Cardiac muscle cell (in vitro differentiated cells and primary cell): Measurements from ENCODE around the gene PGA4. TPM values are rescaled to one million over a fixed set of nuclear protein-coding genes. Genes with fewer than 3 reads are reported as not detected.
"Not testable (repeated sequence)": the region's sequence is repeated elsewhere in the genome, so short reads cannot be mapped to it uniquely, and the experiment has no call there.

ENCODE experiments used
- DNase-seq, 2 donors: peaks; one replicate each; pipeline versions ENCODE4 v3.0.0 to v3.0.0-alpha.2; 2010 to 2017; ENCODE audit warnings: low read depth in 1 of 2, low spot score in 1 of 2
- H3K27ac ChIP-seq: fragments of 200-600 bp; sonication (generic); 2 replicates; pipeline ENCODE4 v1.5.1; 2016
- H3K27me3 ChIP-seq: fragments of 200-600 bp; sonication (generic); 2 replicates; pipeline ENCODE4 v1.6.0; 2016; ENCODE audit warnings: control low read depth
- H3K36me3 ChIP-seq: fragments of 200-600 bp; sonication (generic); 2 replicates; pipeline ENCODE4 v1.5.1; 2016; ENCODE audit warnings: control low read depth
- H3K4me1 ChIP-seq: fragments of 200-600 bp; sonication (generic); 2 replicates; pipeline ENCODE4 v1.8.1; 2017; ENCODE audit warnings: low read depth, mild to moderate bottlenecking, mixed run types
- H3K4me3 ChIP-seq: fragments of 200-600 bp; sonication (generic); 2 replicates; pipeline ENCODE4 v1.5.1; 2016; ENCODE audit warnings: mild to moderate bottlenecking
- H3K9me3 ChIP-seq: fragments of 200-600 bp; sonication (generic); 2 replicates; pipeline ENCODE4 v1.5.1; 2017; ENCODE audit warnings: low read depth, mild to moderate bottlenecking, control low read depth
- CTCF ChIP-seq: IDR thresholded peaks from 2 replicates; pipeline ENCODE4 v1.5.1; 2012; ENCODE audit warnings: low read depth, mild to moderate bottlenecking, low read length
- polyA plus RNA-seq: library from polyadenylated mRNA; unstranded; fragments of >200 nt; fragmentation: Nextera tagmentation; extraction: Ambion mirVana; gene quantifications from 2 replicates; pipeline ENCODE4 v1.2.1, GENCODE V29; 2016
- total RNA-seq: library from RNA; depleted of rRNA; stranded (reverse); fragments of >200 nt; gene quantifications from 2 replicates; pipeline ENCODE4 v1.2.3, GENCODE V29; 2016

PGA4 gene
- total and polyA plus RNA-seq, 2 experiments from 2014 or later: 0.48 to 1.2 TPM

- no peak for TF ChIP-seq CTCF
- Histone ChIP-seq H3K9me3 (no peaks in the 10 kb centered on the region), H3K36me3 (no peaks in the 10 kb centered on the region), H3K4me3 (no peak overlapping the region), H3K27me3 (no peaks in the 10 kb centered on the region), H3K4me1 (no peaks in the 10 kb centered on the region), H3K27ac (no peak overlapping the region)
- no peak for DNase-seq
Measured at GRCh38 chr11:61176446-61176845, 45.7 kb upstream of the PGA4 start.

- not testable (repeated sequence) for H3K4me1 ChIP-seq, H3K27me3 ChIP-seq, H3K36me3 ChIP-seq, H3K4me3 ChIP-seq, H3K9me3 ChIP-seq, H3K27ac ChIP-seq, DNase-seq
Measured at GRCh38 chr11:61180205-61180604, 41.9 kb upstream of the PGA4 start.

- H3K36me3 ChIP-seq: no peaks in the 10 kb centered on the region
- no peak for TF ChIP-seq CTCF
- H3K4me3 ChIP-seq: no peak overlapping the region
- H3K27me3 ChIP-seq: no peaks in the 10 kb centered on the region
- H3K27ac ChIP-seq: no peak overlapping the region
- H3K9me3 ChIP-seq: no peaks in the 10 kb centered on the region
- H3K4me1 ChIP-seq: no peaks in the 10 kb centered on the region
- no peak for DNase-seq
Measured at GRCh38 chr11:61181489-61181888, 40.7 kb upstream of the PGA4 start.

GRCh38 chr11:61183645-61184044, 38.5 kb upstream of the PGA4 start:
- Histone ChIP-seq H3K4me3 (no peak overlapping the region), H3K27me3 (no peaks in the 10 kb centered on the region), H3K36me3 (no peaks in the 10 kb centered on the region), H3K27ac (no peak overlapping the region), H3K9me3 (no peaks in the 10 kb centered on the region), H3K4me1 (no peaks in the 10 kb centered on the region)
- DNase-seq: no peak
- TF ChIP-seq CTCF: no peak

- no peak for DNase-seq
- Histone ChIP-seq H3K27ac (no peak overlapping the region), H3K9me3 (no peaks in the 10 kb centered on the region), H3K27me3 (no peaks in the 10 kb centered on the region), H3K4me3 (no peak overlapping the region), H3K36me3 (no peaks in the 10 kb centered on the region), H3K4me1 (no peaks in the 10 kb centered on the region)
- TF ChIP-seq CTCF: no peak
Measured at GRCh38 chr11:61186504-61186903, 35.6 kb upstream of the PGA4 start.

GRCh38 chr11:61187505-61188130, 34.5 kb upstream of the PGA4 start:
- Histone ChIP-seq H3K9me3 (no peaks in the 10 kb centered on the region), H3K27me3 (no peaks in the 10 kb centered on the region), H3K36me3 (no peaks in the 10 kb centered on the region), H3K27ac (no peak overlapping the region), H3K4me1 (no peaks in the 10 kb centered on the region), H3K4me3 (no peak overlapping the region)
- TF ChIP-seq CTCF: peak; percentile 95
- peak; percentile 87 to 89 for DNase-seq
